HEK293 (cell line): ENCODE data around the gene ZFHX3.

Source experiments
- CTCF ChIA-PET: fragments of 350-600 bp; formaldehyde crosslinking; extraction: SDS; loops from one replicate; lab custom pipeline; 2021; ENCODE audit warnings: antibody characterized with exemption; lab: Yijun Ruan, JAX
- POLR2A ChIA-PET: fragments of 300-600 bp; formaldehyde crosslinking; extraction: SDS; loops from one replicate; lab custom pipeline; 2020; ENCODE audit warnings: antibody characterized with exemption, inconsistent platforms; lab: Yijun Ruan, JAX
- H3K27ac ChIP-seq: fragments of 200-500 bp; sonication (Bioruptor generic); 2 replicates; pipeline ENCODE4 v1.5.1; 2014; ENCODE audit warnings: low read depth, low read length, control low read depth, inconsistent platforms; ENCODE audit errors: extremely low read depth
- H3K36me3 ChIP-seq, 2 experiments: fragments of 200-500 bp in 1 of 2; sonication (Bioruptor generic) in 1 of 2; 1 replicate in 1 of 2; 2 replicates in 1 of 2; pipeline ENCODE4 v1.5.1; 2014 to 2017; ENCODE audit warnings: inconsistent platforms in 2 of 2, low read length in 2 of 2; ENCODE audit not compliant: control insufficient read depth in 2 of 2, insufficient read depth in 1 of 2
- H3K4me1 ChIP-seq: fragments of 200-500 bp; sonication (Bioruptor generic); 2 replicates; pipeline ENCODE4 v1.5.1; 2014; ENCODE audit warnings: mild to moderate bottlenecking, low read length, inconsistent platforms; ENCODE audit not compliant: control insufficient read depth, insufficient read depth
- H3K4me3 ChIP-seq: 2 replicates; pipeline ENCODE4 v1.5.1; 2011; ENCODE audit warnings: low read depth, mild to moderate bottlenecking, control low read depth, low read length, moderate library complexity
- H3K9me3 ChIP-seq: fragments of 200-500 bp; sonication (Bioruptor generic); 2 replicates; pipeline ENCODE4 v1.5.1; 2014; ENCODE audit warnings: low read depth, low read length, inconsistent platforms; ENCODE audit not compliant: control insufficient read depth, insufficient read depth
- FEZF1 ChIP-seq: fragments of 450-650 bp; formaldehyde crosslinking; IDR thresholded peaks from 2 replicates; pipeline ENCODE4 v1.5.1; 2016; ENCODE audit warnings: missing biosample characterization, missing genetic modification characterization
- KLF9 ChIP-seq: fragments of 450-650 bp; formaldehyde crosslinking; IDR thresholded peaks from 2 replicates; pipeline ENCODE4 v1.5.1; 2016; ENCODE audit warnings: missing biosample characterization, missing genetic modification characterization, low read depth
- OSR2 ChIP-seq: fragments of 450-650 bp; formaldehyde crosslinking; IDR thresholded peaks from 2 replicates; pipeline ENCODE4 v1.5.1; 2016; ENCODE audit warnings: missing biosample characterization, missing genetic modification characterization
- OVOL3 ChIP-seq: fragments of 450-650 bp; formaldehyde crosslinking; IDR thresholded peaks from 2 replicates; pipeline ENCODE4 v1.5.1; 2016; ENCODE audit warnings: missing biosample characterization, missing genetic modification characterization
- PRDM1 ChIP-seq: fragments of 450-650 bp; formaldehyde crosslinking; IDR thresholded peaks from 2 replicates; pipeline ENCODE4; 2016; ENCODE audit warnings: missing biosample characterization, missing genetic modification characterization
- REPIN1 ChIP-seq: fragments of 450-650 bp; formaldehyde crosslinking; IDR thresholded peaks from 2 replicates; pipeline ENCODE4 v1.5.1; 2017; ENCODE audit warnings: missing biosample characterization, missing genetic modification characterization, low read depth
- ZBTB20 ChIP-seq: fragments of 450-650 bp; formaldehyde crosslinking; IDR thresholded peaks from 2 replicates; pipeline ENCODE4 v1.5.1; 2016; ENCODE audit warnings: missing biosample characterization, missing genetic modification characterization
- ZFP69B ChIP-seq: fragments of 450-650 bp; formaldehyde crosslinking; IDR thresholded peaks from 2 replicates; pipeline ENCODE4 v1.5.1; 2016; ENCODE audit warnings: missing biosample characterization, missing genetic modification characterization
- ZNF184 ChIP-seq: fragments of 450-650 bp; IDR thresholded peaks from 2 replicates; pipeline ENCODE4 v1.5.1; 2018; ENCODE audit warnings: missing biosample characterization, mild to moderate bottlenecking, missing genetic modification characterization
- ZNF202 ChIP-seq: fragments of 450-650 bp; formaldehyde crosslinking; IDR thresholded peaks from 2 replicates; pipeline ENCODE4 v1.5.1; 2016; ENCODE audit warnings: missing biosample characterization, missing genetic modification characterization, borderline replicate concordance
- ZNF214 ChIP-seq: fragments of 450-650 bp; formaldehyde crosslinking; IDR thresholded peaks from 2 replicates; pipeline ENCODE4 v1.5.1; 2017; ENCODE audit warnings: missing biosample characterization, mild to moderate bottlenecking, missing genetic modification characterization, borderline replicate concordance
- ZNF510 ChIP-seq: fragments of 450-650 bp; formaldehyde crosslinking; IDR thresholded peaks from 2 replicates; pipeline ENCODE4 v1.5.1; 2018; ENCODE audit warnings: mild to moderate bottlenecking, missing genetic modification characterization, missing biosample characterization; ENCODE audit not compliant: insufficient replicate concordance
- ZNF548 ChIP-seq: fragments of 450-650 bp; formaldehyde crosslinking; IDR thresholded peaks from 2 replicates; pipeline ENCODE4 v1.5.1; 2016; ENCODE audit warnings: missing biosample characterization, missing genetic modification characterization
- ZNF558 ChIP-seq: fragments of 450-650 bp; formaldehyde crosslinking; IDR thresholded peaks from 2 replicates; pipeline ENCODE4 v1.5.1; 2016; ENCODE audit warnings: missing biosample characterization, missing genetic modification characterization
- ZNF560 ChIP-seq: fragments of 450-650 bp; formaldehyde crosslinking; IDR thresholded peaks from 2 replicates; pipeline ENCODE4 v1.5.1; 2017; ENCODE audit warnings: missing biosample characterization, missing genetic modification characterization, borderline replicate concordance
- ZNF585B ChIP-seq: fragments of 450-650 bp; formaldehyde crosslinking; IDR thresholded peaks from 2 replicates; pipeline ENCODE4 v1.5.1; 2016; ENCODE audit warnings: missing biosample characterization, missing genetic modification characterization
- ZNF677 ChIP-seq: fragments of 450-650 bp; IDR thresholded peaks from 2 replicates; pipeline ENCODE4 v1.5.0; 2018; ENCODE audit warnings: missing biosample characterization, mild to moderate bottlenecking, missing genetic modification characterization, moderate library complexity
- TF ChIP-seq, protein P1 (sequence below): fragments of 450-650 bp; formaldehyde crosslinking; IDR thresholded peaks from 2 replicates; pipeline ENCODE4 v1.5.1; 2016; ENCODE audit warnings: missing biosample characterization, missing genetic modification characterization
- TF ChIP-seq, protein P2 (sequence below): fragments of 450-650 bp; formaldehyde crosslinking; IDR thresholded peaks from 2 replicates; pipeline ENCODE4 v1.5.1; 2016; ENCODE audit warnings: missing biosample characterization, missing genetic modification characterization, borderline replicate concordance
- TF ChIP-seq, protein P3 (sequence below): fragments of 450-650 bp; formaldehyde crosslinking; IDR thresholded peaks from 2 replicates; pipeline ENCODE4 v1.5.1; 2017; ENCODE audit warnings: missing biosample characterization, mild to moderate bottlenecking, missing genetic modification characterization, moderate library complexity
- TF ChIP-seq, protein P4 (sequence below): fragments of 450-650 bp; formaldehyde crosslinking; conservative IDR thresholded peaks from 2 replicates; pipeline ENCODE4 v1.5.1; 2016; ENCODE audit warnings: low read depth, missing biosample characterization, missing genetic modification characterization

The ZFHX3 gene

DNA sequence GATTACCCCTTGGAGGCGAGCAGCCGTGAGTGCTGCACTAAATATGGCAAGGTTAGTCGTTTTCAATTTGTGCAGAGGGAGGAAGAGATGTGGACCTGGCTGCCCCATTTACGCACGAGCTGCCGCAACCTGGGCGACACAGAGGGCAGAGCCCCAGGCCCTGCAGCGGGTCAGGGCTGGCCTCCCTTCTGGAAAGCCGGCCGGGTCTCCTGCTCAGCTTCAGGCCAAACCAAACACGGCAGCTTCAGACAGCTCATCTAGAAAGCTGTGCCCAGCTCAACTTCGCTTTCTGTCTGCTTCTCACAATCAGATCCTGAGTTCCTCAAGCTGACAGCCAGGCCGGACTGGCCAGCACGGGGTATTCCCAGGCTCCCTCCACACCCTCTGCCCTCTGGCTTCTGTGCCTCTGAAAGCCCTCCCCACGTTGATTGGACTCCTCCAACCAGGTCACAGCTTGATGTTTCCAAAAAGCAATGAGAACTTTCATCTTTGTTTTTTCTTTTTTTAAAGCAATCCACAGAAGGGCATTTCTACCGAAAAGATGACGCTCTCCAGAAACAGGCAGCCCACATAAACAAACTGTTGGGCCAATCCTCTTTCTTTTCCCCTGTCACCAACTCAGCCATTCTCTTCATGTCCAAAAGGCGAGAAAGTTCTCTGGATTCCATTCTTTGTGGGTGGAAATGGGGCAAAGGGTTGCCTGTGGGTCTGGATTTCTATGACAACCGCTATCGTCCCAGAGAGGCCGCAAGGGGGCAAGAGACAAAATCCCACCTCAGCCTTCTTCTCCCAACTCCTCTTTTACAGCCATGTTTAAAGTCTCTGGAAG lies 189.0 kb downstream of the ZFHX3 start:
- Histone ChIP-seq H3K36me3 (no peaks in the 10 kb centered on the region), H3K9me3 (no peaks in the 10 kb centered on the region), H3K4me3 (no peak overlapping the region), H3K4me1 (no peaks in the 10 kb centered on the region), H3K27ac (no peak overlapping the region)
- POLR2A ChIA-PET, result no interaction called here
- CTCF ChIA-PET, result interaction anchor here (1.0 kb wide), 1 partner anchor 136 kb away, joined by 3 read pairs; no protein-coding TSS in a partner anchor
- TF ChIP-seq ZNF558 (no peak), ZFP69B (tag by site-specific recombination) (no peak), ZNF560 (tag by site-specific recombination) (no peak), ZNF184 (tag by site-specific recombination) (no peak), FEZF1 (no peak), ZNF214 (tag by site-specific recombination) (no peak), ZNF202 (tag by site-specific recombination) (no peak), ZBTB20 (no peak), OVOL3 (tag by site-specific recombination) (no peak), ZNF585B (tag by site-specific recombination) (no peak), OSR2 (no peak), KLF9 (tag by site-specific recombination) (no peak), ZNF548 (tag by site-specific recombination) (no peak)
- TF ChIP-seq, protein P1, sequence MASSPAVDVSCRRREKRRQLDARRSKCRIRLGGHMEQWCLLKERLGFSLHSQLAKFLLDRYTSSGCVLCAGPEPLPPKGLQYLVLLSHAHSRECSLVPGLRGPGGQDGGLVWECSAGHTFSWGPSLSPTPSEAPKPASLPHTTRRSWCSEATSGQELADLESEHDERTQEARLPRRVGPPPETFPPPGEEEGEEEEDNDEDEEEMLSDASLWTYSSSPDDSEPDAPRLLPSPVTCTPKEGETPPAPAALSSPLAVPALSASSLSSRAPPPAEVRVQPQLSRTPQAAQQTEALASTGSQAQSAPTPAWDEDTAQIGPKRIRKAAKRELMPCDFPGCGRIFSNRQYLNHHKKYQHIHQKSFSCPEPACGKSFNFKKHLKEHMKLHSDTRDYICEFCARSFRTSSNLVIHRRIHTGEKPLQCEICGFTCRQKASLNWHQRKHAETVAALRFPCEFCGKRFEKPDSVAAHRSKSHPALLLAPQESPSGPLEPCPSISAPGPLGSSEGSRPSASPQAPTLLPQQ (tag by site-specific recombination), result no peak
- TF ChIP-seq, protein P2, sequence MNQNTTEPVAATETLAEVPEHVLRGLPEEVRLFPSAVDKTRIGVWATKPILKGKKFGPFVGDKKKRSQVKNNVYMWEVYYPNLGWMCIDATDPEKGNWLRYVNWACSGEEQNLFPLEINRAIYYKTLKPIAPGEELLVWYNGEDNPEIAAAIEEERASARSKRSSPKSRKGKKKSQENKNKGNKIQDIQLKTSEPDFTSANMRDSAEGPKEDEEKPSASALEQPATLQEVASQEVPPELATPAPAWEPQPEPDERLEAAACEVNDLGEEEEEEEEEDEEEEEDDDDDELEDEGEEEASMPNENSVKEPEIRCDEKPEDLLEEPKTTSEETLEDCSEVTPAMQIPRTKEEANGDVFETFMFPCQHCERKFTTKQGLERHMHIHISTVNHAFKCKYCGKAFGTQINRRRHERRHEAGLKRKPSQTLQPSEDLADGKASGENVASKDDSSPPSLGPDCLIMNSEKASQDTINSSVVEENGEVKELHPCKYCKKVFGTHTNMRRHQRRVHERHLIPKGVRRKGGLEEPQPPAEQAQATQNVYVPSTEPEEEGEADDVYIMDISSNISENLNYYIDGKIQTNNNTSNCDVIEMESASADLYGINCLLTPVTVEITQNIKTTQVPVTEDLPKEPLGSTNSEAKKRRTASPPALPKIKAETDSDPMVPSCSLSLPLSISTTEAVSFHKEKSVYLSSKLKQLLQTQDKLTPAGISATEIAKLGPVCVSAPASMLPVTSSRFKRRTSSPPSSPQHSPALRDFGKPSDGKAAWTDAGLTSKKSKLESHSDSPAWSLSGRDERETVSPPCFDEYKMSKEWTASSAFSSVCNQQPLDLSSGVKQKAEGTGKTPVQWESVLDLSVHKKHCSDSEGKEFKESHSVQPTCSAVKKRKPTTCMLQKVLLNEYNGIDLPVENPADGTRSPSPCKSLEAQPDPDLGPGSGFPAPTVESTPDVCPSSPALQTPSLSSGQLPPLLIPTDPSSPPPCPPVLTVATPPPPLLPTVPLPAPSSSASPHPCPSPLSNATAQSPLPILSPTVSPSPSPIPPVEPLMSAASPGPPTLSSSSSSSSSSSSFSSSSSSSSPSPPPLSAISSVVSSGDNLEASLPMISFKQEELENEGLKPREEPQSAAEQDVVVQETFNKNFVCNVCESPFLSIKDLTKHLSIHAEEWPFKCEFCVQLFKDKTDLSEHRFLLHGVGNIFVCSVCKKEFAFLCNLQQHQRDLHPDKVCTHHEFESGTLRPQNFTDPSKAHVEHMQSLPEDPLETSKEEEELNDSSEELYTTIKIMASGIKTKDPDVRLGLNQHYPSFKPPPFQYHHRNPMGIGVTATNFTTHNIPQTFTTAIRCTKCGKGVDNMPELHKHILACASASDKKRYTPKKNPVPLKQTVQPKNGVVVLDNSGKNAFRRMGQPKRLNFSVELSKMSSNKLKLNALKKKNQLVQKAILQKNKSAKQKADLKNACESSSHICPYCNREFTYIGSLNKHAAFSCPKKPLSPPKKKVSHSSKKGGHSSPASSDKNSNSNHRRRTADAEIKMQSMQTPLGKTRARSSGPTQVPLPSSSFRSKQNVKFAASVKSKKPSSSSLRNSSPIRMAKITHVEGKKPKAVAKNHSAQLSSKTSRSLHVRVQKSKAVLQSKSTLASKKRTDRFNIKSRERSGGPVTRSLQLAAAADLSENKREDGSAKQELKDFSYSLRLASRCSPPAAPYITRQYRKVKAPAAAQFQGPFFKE (tag by site-specific recombination), result no peak

DNA sequence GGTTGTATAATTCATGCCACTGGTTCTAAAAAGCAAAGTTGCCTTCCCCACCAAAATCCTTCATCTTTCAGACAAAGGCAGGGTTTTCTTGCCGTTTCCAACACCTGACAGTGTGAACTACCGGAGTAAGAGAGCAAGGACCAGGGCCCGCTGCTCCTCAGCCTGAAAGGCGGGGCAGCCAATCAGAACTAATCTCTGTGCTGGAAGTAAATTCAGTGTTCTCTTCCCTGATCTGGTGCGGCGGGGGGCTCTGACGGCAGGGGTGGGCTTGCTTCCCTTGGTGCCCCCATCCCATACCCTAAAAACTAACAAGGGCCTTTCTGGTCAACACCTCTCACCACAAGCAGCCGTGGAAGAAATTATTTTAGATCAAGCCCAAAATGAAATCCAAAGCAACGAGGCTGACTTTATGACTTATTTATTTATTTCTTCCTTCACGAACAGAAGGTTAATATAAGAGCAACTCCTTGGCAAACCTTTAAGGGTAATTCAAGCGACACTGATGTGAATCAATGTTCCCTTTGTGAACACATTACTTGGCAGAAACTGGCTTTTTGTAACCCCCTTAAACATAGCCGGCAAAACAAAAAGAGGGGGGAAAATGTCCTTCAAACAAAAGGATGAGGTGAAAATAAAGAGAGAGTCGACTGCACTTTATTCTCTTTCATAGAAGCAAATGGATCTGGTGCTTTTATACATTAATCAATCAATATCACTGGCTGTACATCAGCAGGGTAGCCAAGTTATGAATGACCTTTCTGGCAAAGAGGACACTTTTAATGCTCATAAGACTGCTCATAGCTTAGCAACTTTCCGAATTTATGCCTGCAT lies 189.9 kb downstream of the ZFHX3 start:
- H3K36me3 ChIP-seq, result no peaks in the 10 kb centered on the region
- TF ChIP-seq ZNF677 (tag by site-specific recombination) (no peak), ZNF510 (no peak), PRDM1 (tag by site-specific recombination) (no peak), REPIN1 (tag by site-specific recombination) (no peak)
- TF ChIP-seq, protein P3, sequence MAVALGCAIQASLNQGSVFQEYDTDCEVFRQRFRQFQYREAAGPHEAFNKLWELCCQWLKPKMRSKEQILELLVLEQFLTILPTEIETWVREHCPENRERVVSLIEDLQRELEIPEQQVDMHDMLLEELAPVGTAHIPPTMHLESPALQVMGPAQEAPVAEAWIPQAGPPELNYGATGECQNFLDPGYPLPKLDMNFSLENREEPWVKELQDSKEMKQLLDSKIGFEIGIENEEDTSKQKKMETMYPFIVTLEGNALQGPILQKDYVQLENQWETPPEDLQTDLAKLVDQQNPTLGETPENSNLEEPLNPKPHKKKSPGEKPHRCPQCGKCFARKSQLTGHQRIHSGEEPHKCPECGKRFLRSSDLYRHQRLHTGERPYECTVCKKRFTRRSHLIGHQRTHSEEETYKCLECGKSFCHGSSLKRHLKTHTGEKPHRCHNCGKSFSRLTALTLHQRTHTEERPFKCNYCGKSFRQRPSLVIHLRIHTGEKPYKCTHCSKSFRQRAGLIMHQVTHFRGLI, result no peak
- TF ChIP-seq, protein P4, sequence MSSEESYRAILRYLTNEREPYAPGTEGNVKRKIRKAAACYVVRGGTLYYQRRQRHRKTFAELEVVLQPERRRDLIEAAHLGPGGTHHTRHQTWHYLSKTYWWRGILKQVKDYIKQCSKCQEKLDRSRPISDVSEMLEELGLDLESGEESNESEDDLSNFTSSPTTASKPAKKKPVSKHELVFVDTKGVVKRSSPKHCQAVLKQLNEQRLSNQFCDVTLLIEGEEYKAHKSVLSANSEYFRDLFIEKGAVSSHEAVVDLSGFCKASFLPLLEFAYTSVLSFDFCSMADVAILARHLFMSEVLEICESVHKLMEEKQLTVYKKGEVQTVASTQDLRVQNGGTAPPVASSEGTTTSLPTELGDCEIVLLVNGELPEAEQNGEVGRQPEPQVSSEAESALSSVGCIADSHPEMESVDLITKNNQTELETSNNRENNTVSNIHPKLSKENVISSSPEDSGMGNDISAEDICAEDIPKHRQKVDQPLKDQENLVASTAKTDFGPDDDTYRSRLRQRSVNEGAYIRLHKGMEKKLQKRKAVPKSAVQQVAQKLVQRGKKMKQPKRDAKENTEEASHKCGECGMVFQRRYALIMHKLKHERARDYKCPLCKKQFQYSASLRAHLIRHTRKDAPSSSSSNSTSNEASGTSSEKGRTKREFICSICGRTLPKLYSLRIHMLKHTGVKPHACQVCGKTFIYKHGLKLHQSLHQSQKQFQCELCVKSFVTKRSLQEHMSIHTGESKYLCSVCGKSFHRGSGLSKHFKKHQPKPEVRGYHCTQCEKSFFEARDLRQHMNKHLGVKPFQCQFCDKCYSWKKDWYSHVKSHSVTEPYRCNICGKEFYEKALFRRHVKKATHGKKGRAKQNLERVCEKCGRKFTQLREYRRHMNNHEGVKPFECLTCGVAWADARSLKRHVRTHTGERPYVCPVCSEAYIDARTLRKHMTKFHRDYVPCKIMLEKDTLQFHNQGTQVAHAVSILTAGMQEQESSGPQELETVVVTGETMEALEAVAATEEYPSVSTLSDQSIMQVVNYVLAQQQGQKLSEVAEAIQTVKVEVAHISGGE, result no peak
- H3K27ac ChIP-seq, result no peak overlapping the region
- ChIA-PET POLR2A (no interaction called here), CTCF (interaction anchor here (1.1 to 2.5 kb wide), 4 partner anchors 17 to 191 kb away, joined by 3 to 21 read pairs (median 7); no protein-coding TSS in a partner anchor)
- H3K4me3 ChIP-seq, result no peak overlapping the region
- H3K9me3 ChIP-seq, result no peaks in the 10 kb centered on the region
- H3K4me1 ChIP-seq, result no peaks in the 10 kb centered on the region
